ENCODE results near the gene IL1RAPL1.

DNA sequence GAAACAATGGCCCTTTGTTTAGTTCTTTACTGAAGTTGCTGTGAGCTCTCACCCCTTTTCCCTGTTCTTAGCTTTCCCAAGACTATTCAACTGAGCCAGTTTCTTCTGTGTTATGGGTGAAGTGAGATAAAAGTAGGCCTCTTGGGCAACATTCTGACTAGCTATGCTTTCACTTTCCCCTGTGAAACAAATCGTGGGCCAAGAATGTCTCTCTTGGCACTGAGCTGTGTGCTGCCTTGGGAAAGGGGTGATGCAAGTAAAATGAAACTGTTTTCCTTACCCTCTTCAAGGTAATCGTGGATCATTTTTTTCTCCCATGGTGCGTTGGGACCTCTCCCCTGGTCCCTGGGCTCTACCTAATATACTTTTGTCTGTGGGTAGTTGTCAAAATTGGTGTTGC lies 974.2 kb downstream of the IL1RAPL1 start:
- TF ChIP-seq EZH2 (IDR thresholded peaks at IDR 0.05; ENCODE audit: low read depth, unreplicated experiment) (no peak), POLR2AphosphoS5 (IDR thresholded peaks at IDR 0.05; ENCODE audit: low read depth) (no peak)
- TF ChIP-seq, protein P1, sequence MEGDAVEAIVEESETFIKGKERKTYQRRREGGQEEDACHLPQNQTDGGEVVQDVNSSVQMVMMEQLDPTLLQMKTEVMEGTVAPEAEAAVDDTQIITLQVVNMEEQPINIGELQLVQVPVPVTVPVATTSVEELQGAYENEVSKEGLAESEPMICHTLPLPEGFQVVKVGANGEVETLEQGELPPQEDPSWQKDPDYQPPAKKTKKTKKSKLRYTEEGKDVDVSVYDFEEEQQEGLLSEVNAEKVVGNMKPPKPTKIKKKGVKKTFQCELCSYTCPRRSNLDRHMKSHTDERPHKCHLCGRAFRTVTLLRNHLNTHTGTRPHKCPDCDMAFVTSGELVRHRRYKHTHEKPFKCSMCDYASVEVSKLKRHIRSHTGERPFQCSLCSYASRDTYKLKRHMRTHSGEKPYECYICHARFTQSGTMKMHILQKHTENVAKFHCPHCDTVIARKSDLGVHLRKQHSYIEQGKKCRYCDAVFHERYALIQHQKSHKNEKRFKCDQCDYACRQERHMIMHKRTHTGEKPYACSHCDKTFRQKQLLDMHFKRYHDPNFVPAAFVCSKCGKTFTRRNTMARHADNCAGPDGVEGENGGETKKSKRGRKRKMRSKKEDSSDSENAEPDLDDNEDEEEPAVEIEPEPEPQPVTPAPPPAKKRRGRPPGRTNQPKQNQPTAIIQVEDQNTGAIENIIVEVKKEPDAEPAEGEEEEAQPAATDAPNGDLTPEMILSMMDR (conservative IDR thresholded peaks at IDR 0.05; ENCODE audit: low read depth in 2 of 2), result no peak
- TF ChIP-seq, protein P2, sequence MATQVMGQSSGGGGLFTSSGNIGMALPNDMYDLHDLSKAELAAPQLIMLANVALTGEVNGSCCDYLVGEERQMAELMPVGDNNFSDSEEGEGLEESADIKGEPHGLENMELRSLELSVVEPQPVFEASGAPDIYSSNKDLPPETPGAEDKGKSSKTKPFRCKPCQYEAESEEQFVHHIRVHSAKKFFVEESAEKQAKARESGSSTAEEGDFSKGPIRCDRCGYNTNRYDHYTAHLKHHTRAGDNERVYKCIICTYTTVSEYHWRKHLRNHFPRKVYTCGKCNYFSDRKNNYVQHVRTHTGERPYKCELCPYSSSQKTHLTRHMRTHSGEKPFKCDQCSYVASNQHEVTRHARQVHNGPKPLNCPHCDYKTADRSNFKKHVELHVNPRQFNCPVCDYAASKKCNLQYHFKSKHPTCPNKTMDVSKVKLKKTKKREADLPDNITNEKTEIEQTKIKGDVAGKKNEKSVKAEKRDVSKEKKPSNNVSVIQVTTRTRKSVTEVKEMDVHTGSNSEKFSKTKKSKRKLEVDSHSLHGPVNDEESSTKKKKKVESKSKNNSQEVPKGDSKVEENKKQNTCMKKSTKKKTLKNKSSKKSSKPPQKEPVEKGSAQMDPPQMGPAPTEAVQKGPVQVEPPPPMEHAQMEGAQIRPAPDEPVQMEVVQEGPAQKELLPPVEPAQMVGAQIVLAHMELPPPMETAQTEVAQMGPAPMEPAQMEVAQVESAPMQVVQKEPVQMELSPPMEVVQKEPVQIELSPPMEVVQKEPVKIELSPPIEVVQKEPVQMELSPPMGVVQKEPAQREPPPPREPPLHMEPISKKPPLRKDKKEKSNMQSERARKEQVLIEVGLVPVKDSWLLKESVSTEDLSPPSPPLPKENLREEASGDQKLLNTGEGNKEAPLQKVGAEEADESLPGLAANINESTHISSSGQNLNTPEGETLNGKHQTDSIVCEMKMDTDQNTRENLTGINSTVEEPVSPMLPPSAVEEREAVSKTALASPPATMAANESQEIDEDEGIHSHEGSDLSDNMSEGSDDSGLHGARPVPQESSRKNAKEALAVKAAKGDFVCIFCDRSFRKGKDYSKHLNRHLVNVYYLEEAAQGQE (IDR thresholded peaks at IDR 0.05; ENCODE audit: unreplicated experiment), result no peak

All from GM23338 (cell line).